Erythroblast (primary cell): Measurements from ENCODE around the gene TAB2.

ENCODE experiments used
- GATA1 ChIP-seq: IDR thresholded peaks from 2 replicates; pipeline ENCODE4 v1.6.1; 2011; ENCODE audit warnings: low read depth, mild to moderate bottlenecking, control low read depth, low read length, moderate library complexity
- POLR2A ChIP-seq: IDR thresholded peaks from 2 replicates; pipeline ENCODE4 v1.6.1; 2011; ENCODE audit warnings: mild to moderate bottlenecking, low read length

- no peak for TF ChIP-seq POLR2A
- no peak for TF ChIP-seq GATA1
Measured at GRCh38 chr6:149446791-149447376, 129.4 kb downstream of the TAB2 start.
